Activated T-helper 1 cell treated with Interleukin-2 at 50 U/mL for 16 hours (primary cell): ENCODE data around the gene LNPK.
"Not testable (repeated sequence)": the region's sequence is repeated elsewhere in the genome, so short reads cannot be mapped to it uniquely, and the experiment has no call there.

ENCODE experiments used
- DNase-seq: peaks from one replicate; pipeline ENCODE4 v3.0.0-alpha.2; 2020; ENCODE audit warnings: low read depth

LNPK gene

GRCh38 chr2:175904035-175904434, 98.0 kb downstream of the LNPK start:
- DNase-seq = no peak

GRCh38 chr2:175903384-175903936, 98.6 kb downstream of the LNPK start:
- DNase-seq = no peak

- DNase-seq = not testable (repeated sequence)
Observed at GRCh38 chr2:175895957-175896356, 106.1 kb downstream of the LNPK start.

- DNase-seq = no peak
Observed at GRCh38 chr2:175892046-175892445, 110.0 kb downstream of the LNPK start.

GRCh38 chr2:175890636-175891242, 111.3 kb downstream of the LNPK start:
- no peak for DNase-seq

- no peak for DNase-seq
Observed at GRCh38 chr2:175889701-175890302, 112.3 kb downstream of the LNPK start.

GRCh38 chr2:175887776-175888175, 114.3 kb downstream of the LNPK start:
- DNase-seq = no peak

- DNase-seq = no peak
Observed at GRCh38 chr2:175884697-175885393, 117.2 kb downstream of the LNPK start.

- no peak for DNase-seq
Observed at GRCh38 chr2:175883586-175884194, 118.4 kb downstream of the LNPK start.

GRCh38 chr2:175879679-175880078, 122.4 kb downstream of the LNPK start:
- no peak for DNase-seq

GRCh38 chr2:175877845-175878544, 124.1 kb downstream of the LNPK start:
- no peak for DNase-seq

- no peak for DNase-seq
Observed at GRCh38 chr2:175874291-175874690, 127.8 kb downstream of the LNPK start.
